Measurements from ENCODE around the gene CBFA2T3. TPM values are rescaled to one million over a fixed set of nuclear protein-coding genes. Genes with fewer than 3 reads are reported as not detected.

The CBFA2T3 gene
- total and polyA plus RNA-seq, 9 donors: 0.53 to 2.8 (median 1.2) TPM; not detected in 1

DNA sequence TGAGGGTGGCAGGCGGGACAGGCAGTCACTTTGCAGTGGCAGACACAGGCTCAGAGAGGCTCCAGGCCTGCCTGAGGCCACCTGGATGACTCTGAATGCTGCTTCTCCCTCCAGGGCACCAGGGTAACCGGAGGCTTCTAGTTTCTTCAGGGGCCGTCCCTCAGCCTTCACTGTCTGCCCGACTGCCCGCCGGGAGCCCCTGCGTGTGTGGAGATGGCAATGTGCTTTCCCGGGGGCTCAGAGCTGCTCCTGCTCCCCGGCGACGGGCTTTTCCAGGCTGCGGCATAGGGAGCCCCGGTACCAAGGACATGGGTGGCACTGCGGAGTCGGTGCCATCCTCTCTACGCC lies 51.5 kb downstream of the CBFA2T3 start:
- TF ChIP-seq, protein P1, sequence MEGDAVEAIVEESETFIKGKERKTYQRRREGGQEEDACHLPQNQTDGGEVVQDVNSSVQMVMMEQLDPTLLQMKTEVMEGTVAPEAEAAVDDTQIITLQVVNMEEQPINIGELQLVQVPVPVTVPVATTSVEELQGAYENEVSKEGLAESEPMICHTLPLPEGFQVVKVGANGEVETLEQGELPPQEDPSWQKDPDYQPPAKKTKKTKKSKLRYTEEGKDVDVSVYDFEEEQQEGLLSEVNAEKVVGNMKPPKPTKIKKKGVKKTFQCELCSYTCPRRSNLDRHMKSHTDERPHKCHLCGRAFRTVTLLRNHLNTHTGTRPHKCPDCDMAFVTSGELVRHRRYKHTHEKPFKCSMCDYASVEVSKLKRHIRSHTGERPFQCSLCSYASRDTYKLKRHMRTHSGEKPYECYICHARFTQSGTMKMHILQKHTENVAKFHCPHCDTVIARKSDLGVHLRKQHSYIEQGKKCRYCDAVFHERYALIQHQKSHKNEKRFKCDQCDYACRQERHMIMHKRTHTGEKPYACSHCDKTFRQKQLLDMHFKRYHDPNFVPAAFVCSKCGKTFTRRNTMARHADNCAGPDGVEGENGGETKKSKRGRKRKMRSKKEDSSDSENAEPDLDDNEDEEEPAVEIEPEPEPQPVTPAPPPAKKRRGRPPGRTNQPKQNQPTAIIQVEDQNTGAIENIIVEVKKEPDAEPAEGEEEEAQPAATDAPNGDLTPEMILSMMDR (IDR thresholded peaks at IDR 0.05): no peak
- TF ChIP-seq POLR2A (IDR thresholded peaks at IDR 0.05) (no peak), EP300 (IDR thresholded peaks at IDR 0.05) (no peak)
- no peaks in the 10 kb centered on the region for H3K27me3 ChIP-seq
- H3K4me3 ChIP-seq: no peak overlapping the region
- 87 to 92% (median 90%) methylated on average over 16 of the region's 16 CpGs for WGBS, 3 donors
- H3K36me3 ChIP-seq: no peaks in the 10 kb centered on the region
- H3K9me3 ChIP-seq: no peaks in the 10 kb centered on the region
- intact Hi-C loops (cut with DNase I): no loop called here
- H3K4me1 ChIP-seq (ENCODE audit: insufficient read depth): peaks cover 2% of the 10 kb centered on the region
- H3K27ac ChIP-seq: no peak overlapping the region
- no peak for DNase-seq

DNA sequence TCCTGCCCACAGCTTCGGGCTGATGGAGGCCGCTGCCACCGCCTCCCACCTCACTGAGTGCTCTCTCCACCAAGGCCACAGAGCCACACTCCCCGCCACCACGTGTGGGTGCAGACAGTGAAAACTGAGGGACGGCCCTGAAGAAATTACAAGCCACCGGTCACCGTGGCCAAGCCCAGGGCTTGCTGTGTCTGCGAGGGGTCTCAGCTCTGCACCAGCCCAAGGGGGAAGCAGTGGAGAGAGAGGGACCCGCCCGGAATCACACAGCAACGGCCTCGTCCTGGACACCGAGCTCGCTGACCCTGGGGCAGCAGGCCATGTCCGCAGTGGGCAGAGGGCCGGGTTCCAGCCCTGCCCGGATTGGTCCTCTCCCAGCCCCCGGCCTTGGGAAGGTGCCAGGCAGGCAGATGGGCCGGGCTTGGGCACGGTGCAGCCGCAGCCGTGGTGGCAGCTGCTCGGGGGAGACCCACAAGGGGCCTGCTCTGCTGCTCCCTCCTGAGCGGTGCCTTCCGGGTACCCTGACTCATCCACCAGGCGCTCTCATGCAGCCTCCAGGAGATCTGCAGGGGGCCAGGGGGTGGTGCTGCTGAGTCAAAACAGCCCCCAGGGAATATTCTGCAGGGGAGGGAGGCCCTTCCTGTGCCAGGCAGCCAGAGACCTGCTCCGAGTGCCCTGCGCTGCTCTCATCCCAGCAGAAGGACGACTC lies 52.0 kb downstream of the CBFA2T3 start:
- H3K4me1 ChIP-seq (ENCODE audit: insufficient read depth): peaks cover 3% of the 10 kb centered on the region
- H3K27ac ChIP-seq: no peak overlapping the region
- intact Hi-C loops (cut with DNase I): no loop called here
- TF ChIP-seq EP300 (IDR thresholded peaks at IDR 0.05) (no peak), POLR2A (IDR thresholded peaks at IDR 0.05) (no peak)
- TF ChIP-seq, protein P1 (IDR thresholded peaks at IDR 0.05): no peak
- H3K9me3 ChIP-seq: no peaks in the 10 kb centered on the region
- no peaks in the 10 kb centered on the region for H3K27me3 ChIP-seq
- peak in 1 of 5 donors; percentile 40 for DNase-seq
- WGBS, 3 donors: 40 to 57% (median 42%) methylated on average over 27 to 30 of the region's 30 CpGs
- no peak overlapping the region for H3K4me3 ChIP-seq
- H3K36me3 ChIP-seq: no peaks in the 10 kb centered on the region

DNA sequence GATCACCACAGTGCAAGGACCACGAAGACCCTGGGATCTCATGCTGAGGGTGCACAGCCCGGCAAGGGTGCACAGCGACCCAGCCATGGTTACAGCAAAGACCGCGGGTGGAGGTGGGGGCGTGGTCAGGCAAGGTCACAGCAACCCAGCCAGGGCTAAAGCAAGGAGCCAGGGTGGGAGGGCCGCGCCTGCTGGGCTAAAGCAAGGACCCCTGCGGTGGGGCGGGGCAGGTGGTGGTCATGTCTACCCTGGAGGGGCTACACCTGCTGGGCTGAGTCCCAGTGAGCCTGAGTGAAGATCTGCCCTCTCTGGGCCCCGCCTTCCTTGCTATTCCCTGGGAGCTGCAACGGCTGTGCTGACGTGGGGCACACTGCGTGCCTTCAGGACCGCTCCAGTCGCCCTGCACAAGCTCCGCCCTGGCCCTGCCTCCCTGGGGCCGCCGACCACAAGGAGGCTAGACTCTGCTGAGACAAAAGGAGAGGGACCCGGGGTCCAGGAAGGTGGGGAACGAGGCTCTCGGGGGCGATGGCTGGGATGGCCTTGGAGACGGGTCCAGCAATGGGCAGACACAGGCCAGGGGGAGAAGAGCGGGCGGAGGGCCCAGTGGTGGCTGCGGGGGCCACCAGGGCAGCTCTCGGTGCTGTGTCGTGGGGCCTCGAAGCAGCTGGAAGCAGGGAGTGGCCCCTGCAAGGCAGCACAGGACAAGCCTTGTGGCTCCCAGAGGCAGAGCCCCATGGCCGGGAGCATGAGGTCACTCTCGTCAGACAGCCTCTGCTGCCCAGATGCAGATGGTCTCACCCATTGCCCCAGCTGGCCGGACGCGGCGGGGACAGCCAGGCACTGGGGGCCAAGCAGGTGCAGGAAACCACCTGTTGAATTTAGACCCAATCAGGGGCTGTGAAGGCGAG lies 52.8 kb downstream of the CBFA2T3 start:
- no peak for DNase-seq
- no peak overlapping the region for H3K4me3 ChIP-seq
- TF ChIP-seq POLR2A (IDR thresholded peaks at IDR 0.05) (no peak), EP300 (IDR thresholded peaks at IDR 0.05) (no peak)
- TF ChIP-seq, protein P1 (IDR thresholded peaks at IDR 0.05): no peak
- peaks cover 3% of the 10 kb centered on the region for H3K4me1 ChIP-seq (ENCODE audit: insufficient read depth)
- H3K27ac ChIP-seq: no peak overlapping the region
- H3K9me3 ChIP-seq: no peaks in the 10 kb centered on the region
- 60 to 62% (median 61%) methylated on average over 35 to 37 of the region's 37 CpGs for WGBS, 3 donors
- no peaks in the 10 kb centered on the region for H3K27me3 ChIP-seq
- H3K36me3 ChIP-seq: no peaks in the 10 kb centered on the region
- intact Hi-C loops (cut with DNase I): no loop called here

DNA sequence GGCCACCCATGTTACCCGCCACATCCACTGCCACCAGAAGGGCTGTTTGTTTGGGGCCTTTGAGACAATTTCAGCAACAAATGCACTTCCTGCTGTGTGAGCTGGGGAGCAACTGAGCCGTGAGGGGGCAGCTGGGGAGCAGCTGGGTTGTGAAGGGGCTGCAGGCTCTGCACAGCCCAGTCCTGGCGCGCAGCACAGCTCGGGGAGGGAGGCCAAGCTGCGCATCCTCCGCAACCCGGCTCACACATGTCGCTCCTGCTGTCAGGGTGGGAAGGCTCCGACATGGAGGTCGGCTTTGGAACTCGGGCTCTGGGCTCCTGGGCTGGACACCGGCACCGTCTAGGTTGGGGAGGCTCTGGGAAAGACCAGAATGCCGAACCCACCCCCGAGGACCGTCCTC lies 53.6 kb downstream of the CBFA2T3 start:
- H3K4me3 ChIP-seq: no peak overlapping the region
- peaks cover 3% of the 10 kb centered on the region for H3K4me1 ChIP-seq (ENCODE audit: insufficient read depth)
- no peaks in the 10 kb centered on the region for H3K36me3 ChIP-seq
- H3K27ac ChIP-seq: no peak overlapping the region
- no peaks in the 10 kb centered on the region for H3K9me3 ChIP-seq
- no peak for TF ChIP-seq POLR2A (IDR thresholded peaks at IDR 0.05)
- TF ChIP-seq, protein P1 (IDR thresholded peaks at IDR 0.05): no peak
- TF ChIP-seq EP300 (IDR thresholded peaks at IDR 0.05): no peak
- intact Hi-C loops (cut with DNase I): no loop called here
- H3K27me3 ChIP-seq: no peaks in the 10 kb centered on the region
- DNase-seq: no peak
- 50 to 58% (median 51%) methylated on average over 17 of the region's 17 CpGs for WGBS, 3 donors
